GM12865 (cell line): ENCODE results near the gene SLC22A2.

Experiments
- DNase-seq: peaks from one replicate; pipeline ENCODE4 v3.0.0; 2010; ENCODE audit warnings: low read depth
- H3K4me3 ChIP-seq: 2 replicates; pipeline ENCODE4 v1.5.1; 2011; ENCODE audit warnings: mild to moderate bottlenecking, low read depth, low read length, control low read depth
- CTCF ChIP-seq: IDR thresholded peaks from 2 replicates; pipeline ENCODE4 v1.5.1; 2011; ENCODE audit warnings: low read length, control low read depth, low read depth, inconsistent platforms; ENCODE audit not compliant: insufficient read depth; ENCODE audit errors: missing control alignments

SLC22A2 gene

GRCh38 chr6:160278786-160279310 lies 20.2 kb upstream of the SLC22A2 start:
- TF ChIP-seq CTCF, result no peak
- no peak overlapping the region for H3K4me3 ChIP-seq
- DNase-seq, result no peak

DNA sequence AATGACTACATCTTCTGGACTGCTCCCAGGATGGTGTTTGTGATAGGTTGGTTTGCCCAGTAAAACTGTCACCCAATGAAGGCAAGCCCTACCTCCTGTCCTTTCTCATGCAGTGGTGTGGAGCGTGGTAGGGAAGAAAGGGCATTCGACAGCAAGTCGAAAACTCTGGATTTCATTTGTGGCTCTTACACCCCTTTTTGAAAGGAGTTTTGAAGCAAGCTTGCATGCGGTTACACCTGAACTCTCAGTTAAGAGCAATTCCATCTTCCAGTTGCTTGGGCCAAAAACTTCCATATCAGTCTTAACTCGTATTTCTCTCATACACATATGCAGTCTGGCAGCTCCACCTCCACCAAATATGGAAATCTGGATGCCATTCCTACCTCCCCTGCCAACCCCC lies 19.7 kb upstream of the SLC22A2 start:
- no peak for DNase-seq
- H3K4me3 ChIP-seq, result no peak overlapping the region
- TF ChIP-seq CTCF, result no peak

GRCh38 chr6:160277546-160277945 lies 18.9 kb upstream of the SLC22A2 start:
- H3K4me3 ChIP-seq, result no peak overlapping the region
- DNase-seq, result no peak
- no peak for TF ChIP-seq CTCF

- no peak for DNase-seq
- H3K4me3 ChIP-seq, result no peak overlapping the region
- no peak for TF ChIP-seq CTCF
Measured at GRCh38 chr6:160277144-160277543, 18.5 kb upstream of the SLC22A2 start.

DNA sequence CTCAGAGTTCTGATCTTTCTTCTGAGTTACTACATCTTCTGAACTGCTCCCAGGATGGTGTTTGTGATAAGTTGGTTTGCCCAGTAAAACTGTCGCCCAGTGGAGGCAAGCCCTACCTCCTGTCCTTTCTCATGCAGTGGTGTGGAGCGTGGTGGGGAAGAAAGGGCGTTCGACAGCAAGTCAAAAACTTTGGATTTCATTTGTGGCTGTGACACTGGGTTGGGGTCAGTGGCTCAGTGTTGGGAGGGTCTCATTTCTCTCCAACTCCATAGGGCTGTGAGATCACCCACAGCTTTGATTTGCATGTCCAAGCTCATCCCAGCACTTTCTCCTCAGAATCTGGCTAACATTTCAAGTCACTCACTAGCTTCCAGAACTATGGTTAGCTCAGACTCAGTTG lies 17.5 kb upstream of the SLC22A2 start:
- H3K4me3 ChIP-seq, result no peak overlapping the region
- no peak for TF ChIP-seq CTCF
- no peak for DNase-seq

DNA sequence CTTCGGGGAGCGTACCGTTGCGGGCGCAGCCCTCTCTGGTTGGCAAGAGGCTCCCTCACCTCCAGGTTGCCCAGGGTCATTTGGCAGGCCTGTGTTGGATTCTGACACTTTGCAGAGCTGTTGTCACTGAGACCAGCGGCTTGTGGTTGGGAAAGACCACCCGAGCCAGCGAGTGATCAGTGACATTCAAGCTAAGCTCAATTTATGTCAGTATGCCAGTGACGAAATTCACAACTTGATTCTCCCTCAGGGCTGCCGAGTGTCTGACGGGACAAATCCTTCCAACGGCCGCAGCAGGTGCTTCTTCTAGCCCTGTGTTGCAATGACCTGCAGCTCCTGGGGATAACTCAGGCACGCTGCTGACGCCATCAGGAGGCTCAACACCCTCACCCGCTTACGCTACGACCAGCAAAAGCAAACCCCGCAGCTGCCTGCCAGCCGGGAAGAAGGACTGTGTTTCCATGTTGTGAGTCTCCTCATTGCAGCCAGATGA lies 16.9 kb upstream of the SLC22A2 start:
- DNase-seq, result no peak
- H3K4me3 ChIP-seq, result no peak overlapping the region
- TF ChIP-seq CTCF, result no peak

DNA sequence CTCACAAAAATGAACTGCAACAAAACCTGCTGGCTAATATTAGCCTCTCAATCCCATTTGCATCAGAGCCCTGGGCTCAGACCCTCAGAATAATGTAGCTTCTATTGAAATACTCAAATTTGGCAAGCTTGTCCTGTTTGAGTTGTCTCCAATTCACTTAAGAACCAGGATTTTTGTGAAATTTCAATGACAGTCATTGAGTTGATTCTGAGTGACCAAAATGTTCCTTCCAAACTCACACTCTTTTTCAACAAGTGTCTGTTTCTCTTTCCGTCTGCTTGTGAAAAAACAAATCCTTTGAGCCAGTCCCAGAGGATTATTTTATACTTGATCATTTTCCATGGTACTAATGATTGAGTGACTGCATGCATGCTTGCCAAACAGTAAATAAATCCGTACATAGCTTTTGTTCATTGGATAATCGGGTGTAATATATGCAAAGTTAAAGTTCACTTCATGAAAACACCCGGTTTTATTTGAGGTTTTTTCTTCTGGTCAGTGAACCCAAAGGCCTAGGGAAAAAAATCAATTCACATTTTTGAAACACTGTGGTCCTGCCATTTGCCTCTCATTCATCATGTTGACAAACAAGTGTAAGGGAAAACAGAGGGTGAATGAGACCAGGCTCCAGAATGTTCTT lies 16.4 kb upstream of the SLC22A2 start:
- H3K4me3 ChIP-seq, result no peak overlapping the region
- TF ChIP-seq CTCF, result no peak
- no peak for DNase-seq
